IMR-90 (cell line): ENCODE results near the gene ESYT3.

ENCODE experiments used
- CHD1 ChIP-seq: IDR thresholded peaks from 2 replicates; pipeline ENCODE4 v1.6.1; 2012; ENCODE audit warnings: low read depth, low read length, improper control_type of control experiment
- MAFK ChIP-seq: IDR thresholded peaks from 2 replicates; pipeline ENCODE4 v1.6.1; 2012; ENCODE audit warnings: low read depth, low read length, improper control_type of control experiment
- MAZ ChIP-seq: IDR thresholded peaks from 2 replicates; pipeline ENCODE4 v1.6.1; 2012; ENCODE audit warnings: low read depth, mild to moderate bottlenecking, low read length, improper control_type of control experiment, moderate library complexity, borderline replicate concordance
- MXI1 ChIP-seq: IDR thresholded peaks from 2 replicates; pipeline ENCODE4 v1.6.1; 2012; ENCODE audit warnings: low read depth, mild to moderate bottlenecking, low read length, moderate library complexity, borderline replicate concordance
- NFE2L2 ChIP-seq: fragments of 150-350 bp; IDR thresholded peaks from 2 replicates; pipeline ENCODE4 v1.6.1; 2016; ENCODE audit warnings: low read depth, mild to moderate bottlenecking, low read length
- POLR2A ChIP-seq: IDR thresholded peaks from 2 replicates; pipeline ENCODE4 v1.6.1; 2012; ENCODE audit warnings: mild to moderate bottlenecking, low read depth, low read length
- RAD21 ChIP-seq: IDR thresholded peaks from 2 replicates; pipeline ENCODE4 v1.6.1; 2012; ENCODE audit warnings: low read length, improper control_type of control experiment
- RFX5 ChIP-seq: IDR thresholded peaks from 2 replicates; pipeline ENCODE4 v1.8.0; 2012; ENCODE audit warnings: low read depth, mild to moderate bottlenecking, low read length, moderate library complexity
- TF ChIP-seq, protein P1 (sequence below): fragments of 150-350 bp; IDR thresholded peaks from 2 replicates; pipeline ENCODE4 v1.6.1; 2017; ENCODE audit warnings: mild to moderate bottlenecking, antibody characterized with exemption, low read length, low read depth
- TF ChIP-seq, protein P2 (sequence below): conservative IDR thresholded peaks from 2 replicates; pipeline ENCODE4 v1.5.1; 2012; ENCODE audit warnings: mild to moderate bottlenecking, low read depth, low read length, improper control_type of control experiment
- TF ChIP-seq, protein P3 (sequence below): fragments of 150-350 bp; IDR thresholded peaks from 2 replicates; pipeline ENCODE4 v1.6.1; 2016; ENCODE audit warnings: low read depth, mild to moderate bottlenecking, low read length, moderate library complexity, borderline replicate concordance

GRCh38 chr3:138497851-138498250 is 63.4 kb downstream of the ESYT3 start:
- TF ChIP-seq, protein P1, sequence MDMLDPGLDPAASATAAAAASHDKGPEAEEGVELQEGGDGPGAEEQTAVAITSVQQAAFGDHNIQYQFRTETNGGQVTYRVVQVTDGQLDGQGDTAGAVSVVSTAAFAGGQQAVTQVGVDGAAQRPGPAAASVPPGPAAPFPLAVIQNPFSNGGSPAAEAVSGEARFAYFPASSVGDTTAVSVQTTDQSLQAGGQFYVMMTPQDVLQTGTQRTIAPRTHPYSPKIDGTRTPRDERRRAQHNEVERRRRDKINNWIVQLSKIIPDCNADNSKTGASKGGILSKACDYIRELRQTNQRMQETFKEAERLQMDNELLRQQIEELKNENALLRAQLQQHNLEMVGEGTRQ: no peak
- TF ChIP-seq, protein P2, sequence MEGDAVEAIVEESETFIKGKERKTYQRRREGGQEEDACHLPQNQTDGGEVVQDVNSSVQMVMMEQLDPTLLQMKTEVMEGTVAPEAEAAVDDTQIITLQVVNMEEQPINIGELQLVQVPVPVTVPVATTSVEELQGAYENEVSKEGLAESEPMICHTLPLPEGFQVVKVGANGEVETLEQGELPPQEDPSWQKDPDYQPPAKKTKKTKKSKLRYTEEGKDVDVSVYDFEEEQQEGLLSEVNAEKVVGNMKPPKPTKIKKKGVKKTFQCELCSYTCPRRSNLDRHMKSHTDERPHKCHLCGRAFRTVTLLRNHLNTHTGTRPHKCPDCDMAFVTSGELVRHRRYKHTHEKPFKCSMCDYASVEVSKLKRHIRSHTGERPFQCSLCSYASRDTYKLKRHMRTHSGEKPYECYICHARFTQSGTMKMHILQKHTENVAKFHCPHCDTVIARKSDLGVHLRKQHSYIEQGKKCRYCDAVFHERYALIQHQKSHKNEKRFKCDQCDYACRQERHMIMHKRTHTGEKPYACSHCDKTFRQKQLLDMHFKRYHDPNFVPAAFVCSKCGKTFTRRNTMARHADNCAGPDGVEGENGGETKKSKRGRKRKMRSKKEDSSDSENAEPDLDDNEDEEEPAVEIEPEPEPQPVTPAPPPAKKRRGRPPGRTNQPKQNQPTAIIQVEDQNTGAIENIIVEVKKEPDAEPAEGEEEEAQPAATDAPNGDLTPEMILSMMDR: no peak
- TF ChIP-seq, protein P3, sequence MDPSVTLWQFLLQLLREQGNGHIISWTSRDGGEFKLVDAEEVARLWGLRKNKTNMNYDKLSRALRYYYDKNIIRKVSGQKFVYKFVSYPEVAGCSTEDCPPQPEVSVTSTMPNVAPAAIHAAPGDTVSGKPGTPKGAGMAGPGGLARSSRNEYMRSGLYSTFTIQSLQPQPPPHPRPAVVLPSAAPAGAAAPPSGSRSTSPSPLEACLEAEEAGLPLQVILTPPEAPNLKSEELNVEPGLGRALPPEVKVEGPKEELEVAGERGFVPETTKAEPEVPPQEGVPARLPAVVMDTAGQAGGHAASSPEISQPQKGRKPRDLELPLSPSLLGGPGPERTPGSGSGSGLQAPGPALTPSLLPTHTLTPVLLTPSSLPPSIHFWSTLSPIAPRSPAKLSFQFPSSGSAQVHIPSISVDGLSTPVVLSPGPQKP: no peak
- TF ChIP-seq MAZ (no peak), RAD21 (no peak), POLR2A (no peak), MXI1 (no peak), NFE2L2 (no peak), RFX5 (no peak), MAFK (no peak), CHD1 (no peak)
